IMR-90 (cell line): Measurements from ENCODE around the gene ZFYVE28. TPM values are rescaled to one million over a fixed set of nuclear protein-coding genes. Genes with fewer than 3 reads are reported as not detected.

Experiments
- ATAC-seq: fragments of 200-7000 bp; cut with Tn5 transposase; 2 replicates; pipeline ENCODE4 v1.9.1; 2020; ENCODE audit warnings: low read depth, mild to moderate bottlenecking, moderate library complexity
- BruUV-seq: library from RNA; stranded (reverse); fragments of 400-500 nt; replicated peaks from 2 replicates; lab custom pipeline; 2021; lab: Mats Ljungman, UMichigan
- CTCF ChIA-PET: fragments of 300-600 bp; formaldehyde crosslinking; extraction: SDS; loops from one replicate; lab custom pipeline; 2021; ENCODE audit warnings: antibody characterized with exemption; lab: Yijun Ruan, JAX
- POLR2A ChIA-PET: fragments of 300-600 bp; sonication (Branson Sonifier 250); formaldehyde crosslinking; loops from one replicate; lab custom pipeline; 2022; ENCODE audit warnings: antibody characterized with exemption; ENCODE audit not compliant: unreplicated experiment; lab: Charles Lee
- DNase-seq: peaks from one replicate; pipeline ENCODE4 v3.0.0; 2013
- H2AFZ ChIP-seq: replicated peaks from 2 replicates; pipeline ENCODE3; 2013; ENCODE audit warnings: low read length, mild to moderate bottlenecking; ENCODE audit not compliant: poor library complexity
- H2AK5ac ChIP-seq: 2 replicates; pipeline ENCODE4 v1.6.1; 2013; ENCODE audit warnings: low read depth, low read length, inconsistent platforms
- H2AK9ac ChIP-seq: replicated peaks from 2 replicates; pipeline ENCODE3; 2013; ENCODE audit warnings: mild to moderate bottlenecking, low read depth, low read length, moderate library complexity; ENCODE audit not compliant: poor library complexity
- H2BK120ac ChIP-seq: 2 replicates; pipeline ENCODE4 v1.6.1; 2013; ENCODE audit warnings: low read depth, low read length, inconsistent platforms
- H2BK15ac ChIP-seq: 3 replicates; pipeline ENCODE4 v1.6.1; 2013; ENCODE audit warnings: low read depth, low read length, inconsistent platforms
- H2BK20ac ChIP-seq: 2 replicates; pipeline ENCODE4 v1.6.1; 2013; ENCODE audit warnings: low read depth, mild to moderate bottlenecking, inconsistent platforms, low read length, moderate library complexity
- H2BK5ac ChIP-seq: 2 replicates; pipeline ENCODE4 v1.6.1; 2013; ENCODE audit warnings: mild to moderate bottlenecking, low read depth, low read length, inconsistent platforms; ENCODE audit not compliant: poor library complexity, severe bottlenecking
- H3K14ac ChIP-seq: replicated peaks from 2 replicates; pipeline ENCODE4 v1.6.1; 2013; ENCODE audit warnings: low read depth, low read length, inconsistent platforms
- H3K18ac ChIP-seq: 2 replicates; pipeline ENCODE4 v1.6.1; 2013; ENCODE audit warnings: low read depth, low read length, control low read depth
- H3K23ac ChIP-seq: 2 replicates; pipeline ENCODE4 v1.6.1; 2013; ENCODE audit warnings: low read depth, low read length, inconsistent platforms
- H3K27ac ChIP-seq: 2 replicates; pipeline ENCODE4 v1.5.1; 2013; ENCODE audit warnings: mild to moderate bottlenecking, control low read depth, low read length; ENCODE audit not compliant: insufficient read depth
- H3K27me3 ChIP-seq: 2 replicates; pipeline ENCODE4 v1.6.1; 2013; ENCODE audit warnings: low read length; ENCODE audit not compliant: control insufficient read depth, insufficient read depth
- H3K36me3 ChIP-seq: 2 replicates; pipeline ENCODE4 v1.6.1; 2013; ENCODE audit warnings: low read length, mixed read lengths; ENCODE audit not compliant: control insufficient read depth, insufficient read depth
- H3K4ac ChIP-seq: 2 replicates; pipeline ENCODE4 v1.6.1; 2013; ENCODE audit warnings: low read depth, low read length, inconsistent platforms
- H3K4me1 ChIP-seq: 2 replicates; pipeline ENCODE4 v1.6.1; 2013; ENCODE audit warnings: low read length, mixed read lengths; ENCODE audit not compliant: control insufficient read depth, insufficient read depth
- H3K4me2 ChIP-seq: 2 replicates; pipeline ENCODE4 v1.6.1; 2013; ENCODE audit warnings: low read depth, mild to moderate bottlenecking, control low read depth, low read length, moderate library complexity
- H3K4me3 ChIP-seq: 2 replicates; pipeline ENCODE4 v1.5.1; 2013; ENCODE audit warnings: low read depth, mild to moderate bottlenecking, control low read depth, low read length, moderate library complexity; ENCODE audit not compliant: insufficient read depth
- H3K56ac ChIP-seq: 2 replicates; pipeline ENCODE4 v1.6.1; 2013; ENCODE audit warnings: low read length, inconsistent platforms; ENCODE audit not compliant: insufficient read depth; ENCODE audit errors: extremely low read depth
- H3K79me1 ChIP-seq, 2 experiments: 2 replicates each; pipeline ENCODE4 v1.6.1; 2013; ENCODE audit warnings: low read length in 2 of 2, inconsistent platforms in 1 of 2, low read depth in 1 of 2
- H3K9ac ChIP-seq: 2 replicates; pipeline ENCODE4 v1.6.1; 2013; ENCODE audit warnings: low read depth, low read length, control low read depth
- H3K9me1 ChIP-seq: 2 replicates; pipeline ENCODE4 v1.6.1; 2013; ENCODE audit warnings: low read length, inconsistent platforms; ENCODE audit not compliant: insufficient read depth
- H3K9me3 ChIP-seq: 2 replicates; pipeline ENCODE4 v1.6.1; 2013; ENCODE audit warnings: low read length; ENCODE audit not compliant: control insufficient read depth, insufficient read depth
- H4K20me1 ChIP-seq: 2 replicates; pipeline ENCODE4 v1.6.1; 2013; ENCODE audit warnings: low read length, inconsistent platforms; ENCODE audit not compliant: insufficient read depth
- H4K5ac ChIP-seq: 2 replicates; pipeline ENCODE4 v1.6.1; 2013; ENCODE audit warnings: mild to moderate bottlenecking, low read depth, low read length, control low read depth
- H4K8ac ChIP-seq, 2 experiments: 2 replicates each; pipeline ENCODE4 v1.6.1; 2013; ENCODE audit warnings: low read depth in 2 of 2, low read length in 2 of 2, control low read depth in 1 of 2, inconsistent platforms in 1 of 2
- H4K91ac ChIP-seq: 2 replicates; pipeline ENCODE4 v1.6.1; 2013; ENCODE audit warnings: low read depth, low read length, inconsistent platforms; ENCODE audit not compliant: insufficient read depth
- BHLHE40 ChIP-seq: fragments of 150-350 bp; IDR thresholded peaks from 2 replicates; pipeline ENCODE4 v1.6.1; 2016; ENCODE audit warnings: mild to moderate bottlenecking, low read depth, low read length
- CEBPB ChIP-seq: IDR thresholded peaks from 2 replicates; pipeline ENCODE4 v1.6.1; 2012; ENCODE audit warnings: low read depth, low read length, improper control_type of control experiment
- FOS ChIP-seq: fragments of 150-350 bp; IDR thresholded peaks from 2 replicates; pipeline ENCODE4 v1.6.1; 2016; ENCODE audit warnings: low read depth, low read length
- MAFK ChIP-seq: IDR thresholded peaks from 2 replicates; pipeline ENCODE4 v1.6.1; 2012; ENCODE audit warnings: low read depth, low read length, improper control_type of control experiment
- MAZ ChIP-seq: IDR thresholded peaks from 2 replicates; pipeline ENCODE4 v1.6.1; 2012; ENCODE audit warnings: low read depth, mild to moderate bottlenecking, low read length, improper control_type of control experiment, moderate library complexity, borderline replicate concordance
- POLR2A ChIP-seq: IDR thresholded peaks from 2 replicates; pipeline ENCODE4 v1.6.1; 2012; ENCODE audit warnings: mild to moderate bottlenecking, low read depth, low read length
- RAD21 ChIP-seq: IDR thresholded peaks from 2 replicates; pipeline ENCODE4 v1.6.1; 2012; ENCODE audit warnings: low read length, improper control_type of control experiment
- RCOR1 ChIP-seq: IDR thresholded peaks from 2 replicates; pipeline ENCODE4 v1.6.1; 2012; ENCODE audit warnings: mild to moderate bottlenecking, low read length, improper control_type of control experiment; ENCODE audit not compliant: insufficient replicate concordance
- WGBS, 2 experiments: methylation state at CpG; one replicate each; pipeline versions ENCODE4 v1.1.5 to v1.1.7; 2013; ENCODE audit warnings: missing lambda C conversion rate in 2 of 2; ENCODE audit not compliant: insufficient read length in 1 of 2; ENCODE audit errors: extremely low coverage in 2 of 2; 5-methylcytosine and 5-hydroxymethylcytosine counted together
- dilution Hi-C: fragments of 300-500 bp; cut with HindIII; formaldehyde crosslinking; loops from one replicate; pipeline ENCODE4 v1.14.3; 2018; ENCODE audit warnings: low sequenced_read_pairs; ENCODE audit not compliant: unreplicated experiment
- in situ Hi-C: fragments of 300-500 bp; cut with MboI; formaldehyde crosslinking; loops from 3 replicates; pipeline ENCODE4 v1.14.3; 2019; ENCODE audit warnings: low sequenced_read_pairs, inconsistent platforms, mixed read lengths
- intact Hi-C: fragments of 100-400 bp; cut with micrococcal nuclease; formaldehyde crosslinking; loops from 2 replicates; pipeline ENCODE4 v1.10.0; 2022
- polyA plus RNA-seq, 3 experiments: library from polyadenylated mRNA; depleted of rRNA; stranded (reverse); fragments of >200 nt; gene quantifications; 2 replicates each; pipeline ENCODE4 v1.2.3, GENCODE V29; 2012; ENCODE audit warnings: low replicate concordance in 1 of 3
- total RNA-seq: library from RNA; depleted of rRNA; stranded (reverse); fragments of >200 nt; gene quantifications from 2 replicates; pipeline ENCODE4 v1.2.3, GENCODE V29; 2012

Gene ZFYVE28
- total and polyA plus RNA-seq, 2 of the 4 experiments (the other 2 are of a cell fraction): 0.36 to 1.2 TPM

GRCh38 chr4:2378898-2379297 lies 39.5 kb downstream of the ZFYVE28 start:
- DNase-seq (no peak), ATAC-seq (no peak)
- Histone ChIP-seq H3K4me3 (no peak overlapping the region), H4K20me1 (no peaks in the 10 kb centered on the region), H2BK15ac (no peak overlapping the region), H2AFZ (no peak overlapping the region), H3K9ac (no peak overlapping the region), H3K14ac (no peak overlapping the region), H2BK5ac (no peak overlapping the region), H3K36me3 (no peaks in the 10 kb centered on the region), H3K27me3 (peaks cover 34% of the 10 kb centered on the region), H4K91ac (no peak overlapping the region), H3K4me1 (no peaks in the 10 kb centered on the region), H3K4me2 (no peak overlapping the region), H3K79me1 (no peaks in the 10 kb centered on the region), H3K9me1 (no peaks in the 10 kb centered on the region), H3K56ac (no peak overlapping the region), H3K18ac (no peak overlapping the region), H2BK120ac (no peak overlapping the region), H3K23ac (no peak overlapping the region), H4K8ac (no peak overlapping the region), H3K9me3 (0 out of 2 replicates have a peak, but pooled peaks cover 2% of the 10 kb centered on the region), H3K4ac (no peak overlapping the region), H2BK20ac (no peak overlapping the region), H3K27ac (no peak overlapping the region), H4K5ac (no peak overlapping the region), H2AK9ac (no peak overlapping the region), H2AK5ac (no peak overlapping the region)
- ChIA-PET POLR2A (no interaction called here), CTCF (interaction anchor here (1.3 kb wide), 1 partner anchor 13 kb away, joined by 3 read pairs; no protein-coding TSS in a partner anchor)
- WGBS, 2 experiments: no CpG with 5 or more reads among the region's 3 CpGs
- BruUV-seq: no TSS peak
- TF ChIP-seq POLR2A (no peak), MAZ (no peak), CEBPB (no peak), FOS (no peak), BHLHE40 (no peak), RAD21 (no peak), MAFK (no peak), RCOR1 (no peak)
- intact Hi-C loops (no loop called here), dilution Hi-C loops (no loop called here), in situ Hi-C loops (no loop called here)
